NCI-H2171 (cell line): ENCODE results near the gene ASF1A.

Experiments used
- DNase-seq: peaks from one replicate; lab custom pipeline; 2025; lab: John Stamatoyannopoulos, UW

Gene ASF1A

DNA sequence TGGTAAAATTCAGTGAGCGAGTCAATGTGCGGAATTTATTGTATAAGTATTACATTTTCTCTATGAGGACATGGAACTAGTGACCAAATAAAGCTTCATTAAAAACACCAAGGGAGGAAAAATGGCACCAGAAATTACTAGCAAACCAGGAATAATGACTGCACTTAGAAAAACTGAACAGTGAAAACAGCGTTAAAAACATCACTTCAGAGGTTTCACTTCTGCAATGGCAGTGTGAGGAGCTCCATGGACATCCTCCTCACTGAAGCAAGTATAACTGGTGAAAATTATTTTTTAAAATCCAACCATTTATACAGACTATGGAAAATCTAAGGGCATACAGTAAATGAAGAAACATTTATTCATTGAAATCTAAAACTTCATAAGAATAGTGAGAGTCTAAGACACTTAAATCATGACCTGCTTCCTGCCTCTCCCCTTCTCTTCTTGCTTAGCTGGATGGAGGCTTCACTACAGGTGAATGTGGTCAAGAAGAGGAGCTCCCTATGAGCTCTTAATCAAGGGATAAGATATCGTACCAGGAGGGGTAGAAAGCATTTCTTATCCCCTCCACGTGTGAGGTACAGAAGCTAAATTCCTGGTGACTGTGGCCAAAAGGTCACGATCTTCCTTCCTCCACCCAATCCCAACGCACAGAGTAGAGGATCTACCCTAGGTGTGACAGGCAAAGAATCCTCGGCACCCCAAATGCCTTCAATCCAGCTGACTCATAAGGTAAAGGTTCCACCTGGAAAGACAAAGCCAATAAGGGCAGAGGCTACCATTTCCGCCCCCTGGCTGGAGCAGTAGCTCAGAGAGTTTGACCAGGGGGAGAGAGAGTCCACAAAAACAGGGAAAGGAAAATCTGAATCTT is 12.3 kb upstream of the ASF1A start:
- no peak for DNase-seq

DNA sequence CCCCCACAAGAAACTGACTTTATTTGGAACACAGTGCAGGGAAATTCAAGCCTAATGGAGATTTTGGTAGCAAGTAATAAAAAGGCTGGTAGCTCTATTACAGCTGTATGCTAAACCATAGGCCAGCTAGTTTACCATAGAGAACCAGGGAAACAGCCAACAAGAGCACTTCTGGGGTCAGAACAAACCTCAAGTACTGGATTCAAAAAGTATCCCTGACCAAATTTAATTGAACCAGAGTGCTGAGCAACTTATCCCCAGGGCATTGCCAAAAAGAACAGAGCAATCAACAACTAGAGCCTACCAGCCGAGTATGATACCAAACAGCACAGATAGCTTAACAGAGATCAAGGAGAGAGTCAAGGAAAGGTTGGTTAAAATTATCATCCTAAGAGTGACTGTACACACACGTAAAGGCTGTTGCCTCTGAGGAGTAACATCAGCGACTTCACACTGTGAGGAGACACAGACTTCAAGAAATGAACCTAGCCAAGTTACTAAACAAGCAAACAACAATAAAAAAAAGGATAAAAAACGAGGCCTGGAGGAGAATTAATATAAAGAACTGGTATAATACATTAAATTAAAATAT is 11.5 kb upstream of the ASF1A start:
- no peak for DNase-seq

DNA sequence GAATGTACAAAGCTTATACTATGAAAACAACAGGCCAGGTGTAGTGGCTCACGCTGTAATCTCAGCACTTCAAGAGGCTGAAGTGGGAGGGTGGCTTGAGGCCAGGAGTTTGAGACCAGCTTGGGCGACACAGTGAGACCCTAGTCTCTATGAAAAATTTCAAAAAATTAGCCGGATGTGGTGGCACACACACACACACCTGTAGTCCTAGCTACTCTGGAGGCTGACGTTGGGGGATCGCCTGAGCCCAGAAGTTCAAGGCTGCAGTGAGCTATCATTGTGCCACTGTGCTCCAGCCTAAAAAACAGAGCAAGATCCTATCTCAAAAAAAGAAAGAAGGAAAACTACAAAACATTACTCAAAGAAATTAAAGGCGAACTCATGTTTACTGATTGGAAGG is 7.3 kb upstream of the ASF1A start:
- DNase-seq = no peak

DNA sequence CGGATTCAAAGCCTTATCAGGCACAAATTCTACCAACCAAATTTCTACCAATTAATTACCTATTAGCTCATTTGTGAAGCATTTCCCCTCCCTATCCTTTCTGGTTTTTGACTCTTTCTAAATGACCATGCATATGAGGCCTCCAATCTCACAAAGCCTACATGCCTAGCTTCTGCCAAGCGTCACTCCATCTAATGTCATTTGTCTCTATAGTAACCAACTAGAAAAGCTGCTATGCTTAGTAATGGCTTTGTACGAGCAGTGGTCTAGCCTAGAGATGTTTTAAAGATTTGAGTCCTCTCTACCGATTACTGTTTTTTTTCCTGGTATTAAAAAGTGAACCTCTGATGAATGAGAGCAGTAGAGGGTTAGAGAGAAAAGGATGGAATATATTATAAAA is 4.8 kb upstream of the ASF1A start:
- no peak for DNase-seq

DNA sequence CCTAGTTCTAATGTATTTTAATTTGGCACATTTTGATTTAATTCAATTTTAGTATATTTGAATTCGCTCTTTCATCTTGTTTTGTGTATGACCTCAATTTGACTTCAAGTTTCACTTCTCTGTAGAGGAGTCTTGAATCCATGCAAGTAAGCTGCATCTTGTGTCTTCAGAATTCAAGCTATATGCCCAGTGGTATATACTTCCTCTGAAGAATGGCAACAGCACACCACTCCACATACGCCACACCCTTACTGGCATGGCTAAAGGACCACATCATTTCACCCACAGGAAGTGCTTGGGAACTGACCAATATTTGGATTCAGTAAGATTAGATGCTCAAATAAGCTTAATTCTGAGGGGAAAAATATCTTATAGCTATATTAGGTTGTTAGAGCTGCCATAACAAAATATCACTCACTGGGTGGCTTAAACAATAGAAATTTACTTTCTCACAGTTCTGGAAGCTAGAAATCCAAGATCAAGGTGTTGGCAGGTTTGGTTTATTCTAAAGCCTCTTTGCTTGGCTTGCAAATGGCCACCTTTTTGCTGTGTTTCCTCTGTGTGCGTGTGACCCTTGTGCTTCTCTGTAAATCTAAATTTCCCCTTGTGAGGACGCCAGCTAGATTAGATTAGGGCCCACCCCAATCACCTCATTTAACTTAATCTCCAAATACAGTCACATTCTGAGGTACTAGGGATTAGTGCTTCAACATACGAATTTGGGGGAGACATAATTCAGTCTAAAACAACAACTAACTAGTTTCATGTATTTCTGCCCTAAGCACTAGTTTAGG is 2.8 kb upstream of the ASF1A start:
- DNase-seq = no peak

DNA sequence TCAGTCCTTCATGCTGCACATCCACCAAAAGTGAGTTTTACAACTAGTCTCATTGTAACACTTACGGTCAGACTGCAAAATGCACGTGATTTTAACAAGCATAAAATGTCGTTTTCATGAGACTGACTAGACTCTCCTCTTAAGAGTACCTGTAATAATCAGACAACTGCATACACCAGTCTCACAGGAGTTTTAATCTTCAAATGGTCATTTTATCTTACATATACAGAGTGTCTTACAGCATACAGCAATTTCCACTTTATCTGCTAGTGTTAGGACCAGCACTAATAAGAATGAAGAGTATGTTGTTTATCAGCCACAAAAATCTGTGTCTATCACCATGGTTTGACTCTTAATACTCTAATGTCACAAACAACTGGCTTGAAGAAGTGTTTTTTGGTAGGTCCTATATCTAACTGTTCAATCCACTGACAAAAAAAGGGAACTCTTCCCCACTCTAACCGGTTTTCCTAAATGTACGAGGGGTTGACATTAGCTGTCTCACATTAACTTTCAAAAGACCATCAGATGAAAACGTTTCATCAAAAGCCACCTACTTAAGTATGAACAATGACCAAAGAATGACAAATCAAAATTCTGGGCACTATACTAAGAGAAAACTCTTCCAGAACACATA is 1.5 kb upstream of the ASF1A start:
- DNase-seq = no peak

DNA sequence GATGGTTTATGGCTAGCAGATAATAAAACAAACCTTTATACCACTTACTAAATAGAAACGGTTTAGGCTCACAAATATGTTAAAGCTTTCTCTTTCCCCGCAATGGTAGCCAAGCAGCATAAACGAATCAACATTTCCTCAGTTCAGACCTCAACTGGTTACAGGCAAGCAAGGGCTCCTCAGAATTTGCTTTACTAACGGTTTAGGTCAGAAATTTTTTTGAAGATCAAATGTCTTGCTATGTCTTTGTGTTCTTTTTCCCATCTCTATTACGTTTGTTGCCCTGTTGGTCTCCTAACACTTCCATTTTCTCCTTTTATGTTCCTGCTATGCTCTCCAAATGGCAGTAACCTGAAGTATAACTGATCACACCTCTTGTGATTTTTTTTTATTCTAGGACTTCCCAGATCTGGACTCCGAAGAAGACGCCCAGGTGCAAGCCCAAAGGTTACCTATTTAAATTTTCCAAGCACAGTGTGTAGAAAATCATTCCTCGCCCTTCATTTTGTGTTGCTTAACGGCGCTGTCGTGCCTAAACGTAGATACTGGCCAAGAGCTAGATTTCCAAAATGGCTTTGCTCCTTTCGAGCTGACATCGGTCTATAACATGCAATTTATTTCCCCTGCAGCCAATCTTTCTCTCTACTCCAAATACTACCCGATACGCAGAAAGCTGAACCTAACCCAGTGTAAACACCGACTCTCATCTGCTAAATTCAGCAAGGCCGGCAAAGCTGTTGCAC is 717 bp upstream of the ASF1A start:
- peak; percentile 79 for DNase-seq

DNA sequence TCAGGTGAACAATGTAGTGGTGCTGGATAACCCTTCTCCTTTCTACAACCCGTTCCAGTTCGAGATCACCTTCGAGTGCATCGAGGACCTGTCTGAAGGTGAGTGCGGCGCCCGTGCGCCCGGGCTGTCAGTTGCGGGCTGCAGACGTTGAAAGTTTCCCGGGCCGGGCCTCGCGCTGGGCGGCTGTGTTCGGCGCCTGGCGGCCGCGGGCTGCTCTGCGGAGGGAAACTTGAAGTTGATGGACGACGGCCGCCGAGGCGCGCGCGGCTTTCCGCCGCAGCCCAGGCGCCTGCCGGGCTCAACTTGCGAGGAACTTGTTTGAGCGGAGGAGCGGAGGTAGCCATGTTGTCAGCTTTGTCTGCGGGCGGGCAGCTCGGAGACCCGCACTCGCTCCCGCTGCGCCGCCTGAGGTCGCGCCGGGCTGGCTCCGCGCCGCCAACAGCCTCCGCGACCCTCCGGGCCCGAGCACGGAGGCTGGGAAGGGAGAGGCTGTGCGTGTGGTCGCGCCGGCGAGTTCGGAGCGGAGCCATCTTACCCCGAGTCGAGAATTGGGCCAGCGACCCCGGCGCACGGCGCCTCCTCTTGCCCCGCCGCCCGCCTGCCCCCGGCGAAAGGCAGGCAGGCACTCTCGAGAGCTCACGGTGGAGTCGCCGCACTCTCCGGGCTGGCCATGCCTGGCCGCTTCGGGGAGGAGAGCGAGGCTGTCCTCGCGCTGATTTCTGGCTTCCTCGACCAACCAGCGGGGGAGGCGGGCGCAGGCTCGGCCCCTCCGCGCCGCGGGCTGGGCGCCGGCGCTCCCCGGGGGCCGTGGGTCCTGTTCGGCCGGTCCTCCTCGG is 691 bp downstream of the ASF1A start:
- DNase-seq = peak; percentile 38

DNA sequence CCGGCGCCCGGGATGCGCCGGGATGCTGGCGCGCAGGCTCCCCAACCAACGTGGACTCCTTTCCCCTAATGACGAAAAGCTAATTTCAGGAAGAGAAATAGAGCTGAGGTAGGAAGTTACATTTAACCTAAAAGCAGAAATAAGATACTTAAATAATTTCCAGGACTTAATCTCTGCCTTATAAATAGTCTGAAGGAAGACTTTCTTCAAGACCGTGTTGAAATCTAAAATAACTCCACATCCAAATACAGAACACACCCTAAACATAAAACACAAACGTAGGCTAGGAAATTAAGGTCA is 1.3 kb downstream of the ASF1A start:
- no peak for DNase-seq

DNA sequence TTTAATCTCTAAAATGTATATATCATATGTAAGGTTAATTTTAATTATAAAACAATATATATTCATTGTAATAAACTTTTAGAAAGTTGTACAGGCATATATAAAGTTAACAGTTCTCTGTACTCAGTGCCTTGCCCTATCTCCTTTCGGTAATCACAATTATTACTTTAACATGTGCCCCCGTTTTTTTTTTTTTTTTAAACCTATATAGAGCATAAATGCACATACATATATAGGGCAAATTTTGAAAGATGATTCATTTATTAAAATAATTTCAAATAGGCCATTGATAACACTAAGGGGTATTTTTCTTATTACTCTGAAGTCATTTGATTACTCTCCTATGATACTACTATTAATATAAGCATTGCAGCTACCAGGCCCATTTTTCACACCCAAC is 1.9 kb downstream of the ASF1A start:
- DNase-seq = no peak

DNA sequence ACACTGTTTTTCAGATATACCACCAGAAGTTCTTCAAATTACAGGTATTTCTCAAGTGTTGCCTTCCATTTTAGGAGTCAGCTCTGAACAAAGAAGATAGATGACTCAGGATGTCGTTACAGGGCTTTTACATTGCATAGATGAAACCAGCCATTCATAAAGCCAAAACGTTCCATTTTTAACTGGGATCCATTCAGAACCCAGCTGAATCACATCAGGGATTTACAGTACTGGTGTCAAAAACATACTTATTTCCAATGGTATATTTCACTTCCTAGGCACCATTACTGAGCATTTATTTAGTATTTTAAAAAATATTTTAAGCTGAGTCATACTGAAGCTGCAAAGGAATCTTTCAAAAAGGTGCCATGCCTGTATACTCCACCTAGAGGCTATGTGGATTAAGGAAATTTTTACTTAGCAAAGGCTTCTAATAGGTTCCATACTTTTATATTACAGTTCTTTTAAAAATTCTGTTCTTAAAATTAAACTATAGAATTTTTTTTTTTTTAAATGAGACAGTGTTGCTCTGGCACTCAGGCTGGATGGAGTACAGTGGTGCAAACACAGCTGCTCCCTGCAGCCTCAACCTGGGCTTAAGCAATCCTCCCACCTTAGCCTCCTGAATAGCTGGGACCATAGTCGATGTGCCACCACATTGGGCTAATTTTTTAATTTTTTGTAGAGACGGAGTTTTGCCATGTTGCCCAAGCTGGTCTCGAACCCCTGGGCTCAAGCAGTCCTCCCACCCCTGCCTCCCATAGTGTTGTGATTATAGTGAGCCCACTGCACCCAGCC is 2.6 kb downstream of the ASF1A start:
- no peak for DNase-seq

DNA sequence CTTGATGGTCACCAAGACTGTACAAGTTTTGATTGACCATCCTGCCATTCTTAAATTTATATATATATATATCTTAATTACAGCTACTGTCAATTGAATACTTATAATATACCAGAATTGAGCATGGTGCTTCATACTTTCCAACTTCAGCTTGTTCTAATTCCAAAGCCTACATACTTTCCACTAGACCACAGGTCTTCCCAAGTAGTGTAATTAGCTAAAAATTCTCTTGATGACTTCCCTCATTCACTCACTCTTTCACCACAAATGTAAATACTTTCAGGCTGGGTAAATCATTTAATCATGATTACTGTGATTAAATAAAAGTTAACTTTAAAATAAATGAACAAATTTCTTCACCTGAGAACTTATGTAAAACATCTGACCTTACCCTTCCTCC is 3.4 kb downstream of the ASF1A start:
- DNase-seq = no peak

DNA sequence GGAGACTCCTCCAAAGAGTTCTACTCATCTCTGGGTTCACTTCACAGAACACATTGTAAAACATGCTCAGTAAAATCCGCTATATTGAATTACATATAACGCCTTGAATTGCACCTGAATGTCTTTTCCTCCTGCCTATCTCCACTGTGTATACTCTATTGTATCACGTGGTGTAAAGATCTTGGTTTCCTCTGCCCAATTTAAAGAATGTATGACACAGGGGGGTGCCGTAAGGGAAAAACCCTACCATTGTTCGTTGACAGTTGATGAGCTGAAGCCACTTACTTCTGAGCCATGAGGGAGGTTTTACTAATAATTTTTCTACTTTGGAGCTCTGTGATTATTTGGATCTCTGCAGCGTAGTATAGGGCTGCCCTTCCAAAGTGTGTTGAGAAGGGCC is 6.0 kb downstream of the ASF1A start:
- DNase-seq = no peak

DNA sequence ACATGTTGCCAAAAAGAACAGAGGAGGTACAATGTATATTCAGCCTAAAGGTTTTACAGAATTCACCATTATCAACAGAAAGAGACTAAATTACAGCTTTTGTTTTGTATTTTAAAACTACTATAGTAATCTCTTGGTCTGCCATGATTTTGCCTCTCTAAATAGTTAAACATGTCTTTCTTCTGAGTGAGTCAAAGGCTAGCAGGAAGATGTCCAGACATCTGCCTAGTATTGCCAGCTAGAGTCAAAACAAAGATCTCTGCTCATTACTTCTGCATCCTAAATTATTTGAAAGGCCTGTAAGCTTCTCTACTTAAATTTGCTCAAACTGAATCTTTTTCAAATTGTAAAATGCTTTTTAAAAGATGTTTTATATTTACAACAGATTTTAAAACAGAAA is 8.8 kb downstream of the ASF1A start:
- DNase-seq = no peak

DNA sequence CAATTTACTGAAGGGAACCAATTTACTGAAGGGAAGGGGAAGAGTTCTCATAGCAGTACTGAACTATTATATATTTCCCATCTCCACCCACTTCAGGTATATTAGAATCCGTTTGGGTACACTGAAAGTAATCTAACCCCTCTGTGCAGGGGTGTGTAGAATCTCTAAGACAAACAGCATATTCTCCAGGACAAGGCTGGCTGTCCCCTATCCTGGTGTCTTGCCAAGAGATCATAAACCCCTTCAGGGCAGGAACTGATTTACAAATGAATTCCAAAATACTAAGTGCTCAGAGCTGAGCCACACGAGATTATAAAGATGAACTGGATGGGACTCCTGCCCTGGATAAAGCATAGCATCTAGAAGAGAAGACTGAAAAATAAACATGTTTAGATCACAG is 9.2 kb downstream of the ASF1A start:
- no peak for DNase-seq

DNA sequence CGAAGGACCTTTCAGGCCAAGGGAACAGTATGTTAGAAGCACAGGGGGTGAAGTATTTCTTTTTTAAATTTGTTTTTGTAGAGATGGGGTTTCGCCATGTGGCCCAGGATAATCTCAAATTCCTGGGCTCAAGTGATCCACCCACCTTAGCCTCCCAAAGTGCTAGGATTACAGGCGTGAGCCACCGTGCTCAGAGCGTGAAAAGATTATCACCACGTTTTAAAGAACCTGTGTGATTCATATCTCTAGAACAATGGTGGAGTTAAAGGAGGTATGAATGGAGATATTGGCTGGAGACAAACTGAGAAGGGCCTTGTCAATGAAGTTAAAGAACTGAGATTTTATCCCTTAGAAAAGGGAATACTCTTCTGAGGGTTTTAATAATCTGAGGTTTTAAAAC is 9.7 kb downstream of the ASF1A start:
- DNase-seq = no peak

DNA sequence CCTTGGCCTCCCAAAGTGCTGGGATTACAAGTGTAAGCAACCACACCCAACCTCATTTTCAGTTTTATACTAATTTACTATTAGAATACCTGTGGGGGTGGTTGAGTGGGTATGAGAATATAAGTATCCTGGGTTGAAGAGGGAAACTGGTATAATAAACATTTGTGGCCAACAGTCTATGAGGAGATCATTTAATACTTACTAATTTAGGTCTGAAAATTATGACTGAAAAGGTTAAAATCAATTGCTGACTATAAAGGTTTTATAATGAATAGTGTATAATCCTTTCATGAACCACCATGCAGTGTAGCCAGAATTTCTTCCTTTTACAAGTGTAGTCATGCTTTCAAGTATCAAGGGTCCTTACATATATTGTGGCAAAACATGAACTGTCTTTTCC is 11.1 kb downstream of the ASF1A start:
- DNase-seq = no peak

DNA sequence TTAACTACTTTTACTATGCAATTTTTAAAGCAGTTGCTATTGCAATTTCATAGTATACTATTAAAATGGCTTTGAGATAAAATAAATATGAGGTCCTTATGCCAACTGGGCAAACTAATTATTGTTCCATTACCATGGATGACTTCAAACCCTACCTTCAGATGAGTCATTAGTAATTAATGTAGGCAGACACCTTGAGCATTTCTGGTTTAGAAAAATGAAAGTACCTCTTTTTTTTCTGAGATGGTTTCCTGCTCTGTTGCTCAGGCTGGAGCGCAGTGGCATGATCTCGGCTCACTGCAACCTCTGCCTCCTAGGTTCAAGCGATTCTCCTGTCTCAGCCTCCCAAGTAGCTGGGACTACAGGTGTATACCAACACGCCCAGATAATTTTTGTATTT is 11.9 kb downstream of the ASF1A start:
- DNase-seq = no peak

DNA sequence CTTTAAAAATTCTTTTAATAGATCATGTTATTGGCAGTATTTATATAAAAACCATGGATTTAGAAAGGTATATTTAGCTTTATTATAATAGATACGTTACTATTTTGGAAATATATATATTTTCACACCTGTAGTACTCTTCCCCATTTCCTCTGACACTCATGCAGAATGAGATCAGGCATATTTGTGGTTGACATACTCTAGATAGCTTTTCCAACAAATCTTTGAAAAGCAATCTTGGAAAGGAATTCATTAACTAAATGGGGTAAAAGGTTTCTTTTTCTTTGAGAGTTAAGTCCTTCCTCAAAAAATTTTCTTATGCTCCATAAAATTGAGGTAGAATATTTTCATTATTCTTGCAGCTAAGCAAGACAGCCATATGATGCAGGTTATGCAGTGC is 14.5 kb downstream of the ASF1A start:
- DNase-seq = no peak

DNA sequence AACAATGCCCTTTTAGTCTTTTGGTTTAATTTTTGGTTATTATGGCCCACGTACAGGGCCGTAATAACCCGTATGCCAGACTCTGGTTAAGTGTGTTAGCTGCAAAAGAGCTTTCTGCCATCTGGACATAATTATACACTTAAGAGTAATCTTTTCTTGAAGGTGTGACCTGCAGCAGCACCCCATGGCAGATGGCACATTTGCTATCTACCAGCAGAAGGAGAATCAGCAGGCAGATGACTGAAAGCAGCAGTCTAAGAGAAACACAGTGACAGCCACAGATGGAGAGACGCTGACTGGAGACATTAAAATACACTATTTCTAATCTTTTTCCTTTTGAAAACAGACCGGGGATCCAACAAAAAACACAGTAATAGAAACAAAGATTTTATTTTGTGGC is 18.7 kb downstream of the ASF1A start:
- DNase-seq = peak; percentile 87
